ENCODE results near the gene ITPRIPL1. TPM values are rescaled to one million over a fixed set of nuclear protein-coding genes. Genes with fewer than 3 reads are reported as not detected.

Gene ITPRIPL1
- total RNA-seq, 1 experiment from 2014 or later = not detected

DNA sequence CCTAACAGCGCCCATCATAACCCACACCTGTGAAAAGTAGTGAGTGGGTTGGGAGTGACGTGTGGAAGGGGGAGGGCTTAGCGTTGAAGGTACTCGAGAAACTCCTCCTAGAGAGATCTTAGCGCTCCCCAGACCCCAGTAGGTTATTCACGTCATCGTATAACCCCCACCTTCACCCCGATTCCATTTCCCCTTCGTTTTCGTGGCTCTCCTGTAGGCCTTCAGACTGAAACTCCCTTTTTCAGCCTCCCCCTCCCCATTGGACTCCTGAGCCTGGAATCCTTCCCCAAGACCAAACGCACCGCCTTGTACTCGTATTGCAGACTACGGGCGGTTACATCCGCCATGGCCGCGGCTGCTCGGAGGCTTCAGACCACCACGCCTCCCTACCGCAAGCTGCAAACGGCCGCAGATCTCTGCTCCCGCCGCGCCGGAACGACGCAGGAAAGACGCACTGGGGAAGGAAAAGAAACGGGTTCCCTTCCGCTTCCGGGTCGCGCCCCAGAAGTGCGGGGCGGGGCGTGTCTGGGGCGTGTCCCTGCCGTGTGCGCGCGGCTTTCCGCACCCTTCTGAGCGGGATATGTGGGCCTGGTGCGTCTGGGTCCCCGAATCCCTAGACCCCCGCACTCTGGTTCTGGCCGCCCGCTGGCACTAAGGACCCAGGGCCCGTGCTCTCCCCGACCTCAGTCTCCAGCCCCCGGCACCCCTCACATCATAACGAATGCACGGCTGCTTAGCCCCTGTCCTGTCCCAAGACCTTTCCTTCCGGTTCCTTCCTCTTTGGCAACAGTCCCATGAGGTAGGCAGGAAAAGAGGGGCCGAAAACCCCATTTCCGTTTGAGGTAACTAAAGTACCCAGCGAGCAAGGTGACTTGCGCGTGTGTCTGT, 19.8 kb upstream of the ITPRIPL1 start, which contains the start of gene SNRNP200:
TSS of gene SNRNP200 (minus strand) at position 456 of the 888 bp plus-strand sequence. CDS start at position 347, 109 bp downstream.
- DNase-seq (peak; percentile 89), ATAC-seq (peak; percentile 98)
- TF ChIP-seq EZH2phosphoT487 (IDR thresholded peaks at IDR 0.05; ENCODE audit: borderline replicate concordance, low read length) = no peak
- no peak for TF ChIP-seq EZH2 (IDR thresholded peaks at IDR 0.05; ENCODE audit: low read length, unreplicated experiment)
- TF ChIP-seq, protein P1, sequence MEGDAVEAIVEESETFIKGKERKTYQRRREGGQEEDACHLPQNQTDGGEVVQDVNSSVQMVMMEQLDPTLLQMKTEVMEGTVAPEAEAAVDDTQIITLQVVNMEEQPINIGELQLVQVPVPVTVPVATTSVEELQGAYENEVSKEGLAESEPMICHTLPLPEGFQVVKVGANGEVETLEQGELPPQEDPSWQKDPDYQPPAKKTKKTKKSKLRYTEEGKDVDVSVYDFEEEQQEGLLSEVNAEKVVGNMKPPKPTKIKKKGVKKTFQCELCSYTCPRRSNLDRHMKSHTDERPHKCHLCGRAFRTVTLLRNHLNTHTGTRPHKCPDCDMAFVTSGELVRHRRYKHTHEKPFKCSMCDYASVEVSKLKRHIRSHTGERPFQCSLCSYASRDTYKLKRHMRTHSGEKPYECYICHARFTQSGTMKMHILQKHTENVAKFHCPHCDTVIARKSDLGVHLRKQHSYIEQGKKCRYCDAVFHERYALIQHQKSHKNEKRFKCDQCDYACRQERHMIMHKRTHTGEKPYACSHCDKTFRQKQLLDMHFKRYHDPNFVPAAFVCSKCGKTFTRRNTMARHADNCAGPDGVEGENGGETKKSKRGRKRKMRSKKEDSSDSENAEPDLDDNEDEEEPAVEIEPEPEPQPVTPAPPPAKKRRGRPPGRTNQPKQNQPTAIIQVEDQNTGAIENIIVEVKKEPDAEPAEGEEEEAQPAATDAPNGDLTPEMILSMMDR (conservative IDR thresholded peaks at IDR 0.05; ENCODE audit: low read depth, low read length) = no peak
- peak within 1 kb of the TSS; percentile 99 for H3K4me2 ChIP-seq (ENCODE audit: low read length)
- H3F3A ChIP-seq (ENCODE audit: low read length, unreplicated experiment) = no peaks in the 10 kb centered on the region
- H2AFZ ChIP-seq (ENCODE audit: low read length) = peak within 1 kb of the TSS; percentile 81
- no TSS peak for BruUV-seq (replicated peaks)
- ChIA-PET POLR2A (ENCODE audit: unreplicated experiment) (no interaction called here), CTCF (no interaction called here)
- peak within 1 kb of the TSS; percentile 63 for H3K27ac ChIP-seq (ENCODE audit: low read length)
- H3K9ac ChIP-seq (ENCODE audit: low read length) = peak within 1 kb of the TSS; percentile 94
- H3K27me3 ChIP-seq (ENCODE audit: low read length) = no peaks in the 10 kb centered on the region
- peaks cover 37% of the 10 kb centered on the region for H3K36me3 ChIP-seq (ENCODE audit: low read depth, low read length)
- H3K9me2 ChIP-seq (replicated peaks; ENCODE audit: low read length) = no peaks in the 10 kb centered on the region
- intact Hi-C loops (cut with micrococcal nuclease) = loop anchor here (1.0 kb wide), 1 partner anchor 35 kb away; no protein-coding TSS in a partner anchor
- H3K4me3 ChIP-seq (ENCODE audit: low read length) = peak within 1 kb of the TSS; percentile 91
- H3K4me1 ChIP-seq (ENCODE audit: insufficient read depth, low read length) = peaks cover 19% of the 10 kb centered on the region
- H3K79me2 ChIP-seq (ENCODE audit: low read length) = peaks cover 56% of the 10 kb centered on the region
- H4K20me1 ChIP-seq (ENCODE audit: low read length) = peaks cover 18% of the 10 kb centered on the region; the same call in 1 of the 2 replicates
- H3K9me3 ChIP-seq (ENCODE audit: low read length) = no peaks in the 10 kb centered on the region

- Histone ChIP-seq H3K27ac (ENCODE audit: low read length) (peak overlapping the region; percentile 63), H2AFZ (ENCODE audit: low read length) (peak overlapping the region; percentile 81), H3K79me2 (ENCODE audit: low read length) (peaks cover 55% of the 10 kb centered on the region), H3K4me3 (ENCODE audit: low read length) (peak overlapping the region; percentile 91), H3K9me3 (ENCODE audit: low read length) (no peaks in the 10 kb centered on the region), H3K4me1 (ENCODE audit: insufficient read depth, low read length) (peaks cover 19% of the 10 kb centered on the region), H3K27me3 (ENCODE audit: low read length) (no peaks in the 10 kb centered on the region), H3K9ac (ENCODE audit: low read length) (peak overlapping the region; percentile 94), H3K9me2 (replicated peaks; ENCODE audit: low read length) (no peaks in the 10 kb centered on the region), H3K36me3 (ENCODE audit: low read depth, low read length) (peaks cover 33% of the 10 kb centered on the region), H4K20me1 (ENCODE audit: low read length) (peaks cover 18% of the 10 kb centered on the region; the same call in 1 of the 2 replicates), H3K4me2 (ENCODE audit: low read length) (peak overlapping the region; percentile 99), H3F3A (ENCODE audit: low read length, unreplicated experiment) (no peaks in the 10 kb centered on the region)
- POLR2A ChIA-PET (ENCODE audit: unreplicated experiment) = no interaction called here
- no peak for TF ChIP-seq EZH2phosphoT487 (IDR thresholded peaks at IDR 0.05; ENCODE audit: borderline replicate concordance, low read length)
- TF ChIP-seq, protein P1 (conservative IDR thresholded peaks at IDR 0.05; ENCODE audit: low read depth, low read length) = no peak
- no peak for TF ChIP-seq EZH2 (IDR thresholded peaks at IDR 0.05; ENCODE audit: low read length, unreplicated experiment)
- ATAC-seq (no peak), DNase-seq (no peak)
- TSS peak; percentile 89 for BruUV-seq (replicated peaks)
- intact Hi-C loops (cut with micrococcal nuclease) = loop anchor here (1.0 kb wide), 1 partner anchor 34 kb away; no protein-coding TSS in a partner anchor
- CTCF ChIA-PET = no interaction called here
Measured at GRCh38 chr2:96305979-96306308, 19.2 kb upstream of the ITPRIPL1 start.

DNA sequence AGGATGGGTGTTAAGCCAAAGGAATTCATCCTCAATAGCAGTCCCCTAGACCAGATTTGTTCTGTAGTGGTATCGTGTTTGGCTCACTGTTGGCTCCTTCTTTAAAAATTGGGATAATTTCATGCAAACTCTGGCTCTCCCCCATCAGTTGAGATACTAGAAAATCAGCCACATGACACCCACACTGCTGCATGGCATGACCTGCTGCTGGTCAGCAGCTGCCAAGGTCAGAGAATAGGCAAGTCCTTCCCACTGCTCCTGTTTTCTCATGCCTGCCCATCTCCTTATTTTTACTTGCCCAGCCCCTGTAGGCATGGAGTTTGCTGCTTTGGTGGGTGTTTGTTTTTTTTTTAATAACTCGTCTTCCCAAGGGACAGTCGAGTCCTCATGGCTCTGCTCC, 18.7 kb upstream of the ITPRIPL1 start:
- ATAC-seq (no peak), DNase-seq (no peak)
- Histone ChIP-seq H3F3A (ENCODE audit: low read length, unreplicated experiment) (no peaks in the 10 kb centered on the region), H3K79me2 (ENCODE audit: low read length) (peaks cover 51% of the 10 kb centered on the region), H3K9ac (ENCODE audit: low read length) (peak overlapping the region; percentile 94), H3K36me3 (ENCODE audit: low read depth, low read length) (peaks cover 29% of the 10 kb centered on the region), H3K9me2 (replicated peaks; ENCODE audit: low read length) (no peaks in the 10 kb centered on the region), H3K27me3 (ENCODE audit: low read length) (no peaks in the 10 kb centered on the region), H3K4me1 (ENCODE audit: insufficient read depth, low read length) (peaks cover 19% of the 10 kb centered on the region), H3K4me2 (ENCODE audit: low read length) (peak overlapping the region; percentile 99), H3K9me3 (ENCODE audit: low read length) (no peaks in the 10 kb centered on the region), H3K4me3 (ENCODE audit: low read length) (peak overlapping the region; percentile 91), H2AFZ (ENCODE audit: low read length) (peak overlapping the region; percentile 81; the same call in 1 of the 2 replicates), H3K27ac (ENCODE audit: low read length) (peak overlapping the region; percentile 63), H4K20me1 (ENCODE audit: low read length) (peaks cover 18% of the 10 kb centered on the region; the same call in 1 of the 2 replicates)
- CTCF ChIA-PET = no interaction called here
- intact Hi-C loops (cut with micrococcal nuclease) = no loop called here
- no TSS peak for BruUV-seq (replicated peaks)
- POLR2A ChIA-PET (ENCODE audit: unreplicated experiment) = no interaction called here
- TF ChIP-seq EZH2phosphoT487 (IDR thresholded peaks at IDR 0.05; ENCODE audit: borderline replicate concordance, low read length) (no peak), EZH2 (IDR thresholded peaks at IDR 0.05; ENCODE audit: low read length, unreplicated experiment) (no peak)
- TF ChIP-seq, protein P1 (conservative IDR thresholded peaks at IDR 0.05; ENCODE audit: low read depth, low read length) = no peak

All from PC-3 (cell line).